NCI-H2196 treated with DMSO at 0.1 percent for 48 hours (cell line): ENCODE data around the gene ZC3H4.

Experiments
- DNase-seq: peaks from one replicate; lab custom pipeline; 2025; ENCODE audit not compliant: unreplicated experiment; lab: John Stamatoyannopoulos, UW

The ZC3H4 gene

GRCh38 chr19:47022541-47023447 is 90.8 kb downstream of the ZC3H4 start:
- DNase-seq, result no peak

GRCh38 chr19:47022140-47022536 is 91.4 kb downstream of the ZC3H4 start:
- DNase-seq, result no peak

DNA sequence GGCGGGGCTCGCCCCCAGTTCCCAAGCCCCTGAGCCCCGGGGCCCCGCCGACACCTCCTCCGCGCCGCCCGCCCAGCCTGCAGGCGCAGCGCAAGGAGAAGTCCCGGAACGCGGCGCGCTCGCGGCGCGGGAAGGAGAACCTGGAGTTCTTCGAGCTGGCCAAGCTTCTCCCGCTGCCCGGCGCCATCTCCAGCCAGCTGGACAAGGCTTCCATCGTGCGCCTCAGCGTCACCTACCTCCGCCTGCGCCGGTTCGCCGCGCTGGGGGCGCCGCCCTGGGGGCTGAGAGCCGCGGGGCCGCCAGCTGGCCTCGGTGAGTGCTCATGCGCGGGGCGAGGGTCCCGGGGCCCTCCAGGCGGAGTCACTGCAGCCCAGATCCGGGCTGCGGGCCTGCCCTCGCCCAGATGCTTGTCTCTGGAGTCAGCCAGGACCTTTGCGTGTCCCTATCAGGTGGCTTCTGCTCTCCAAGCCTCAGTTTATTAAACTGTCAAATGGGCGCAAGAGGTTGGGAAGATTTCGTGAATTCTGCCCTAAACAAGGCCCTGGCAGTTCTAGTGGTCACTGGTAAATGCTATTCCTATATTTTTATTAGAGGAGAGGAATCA is 91.9 kb downstream of the ZC3H4 start:
- no peak for DNase-seq

- no peak for DNase-seq
Observed at GRCh38 chr19:47020992-47021496, 92.5 kb downstream of the ZC3H4 start.

DNA sequence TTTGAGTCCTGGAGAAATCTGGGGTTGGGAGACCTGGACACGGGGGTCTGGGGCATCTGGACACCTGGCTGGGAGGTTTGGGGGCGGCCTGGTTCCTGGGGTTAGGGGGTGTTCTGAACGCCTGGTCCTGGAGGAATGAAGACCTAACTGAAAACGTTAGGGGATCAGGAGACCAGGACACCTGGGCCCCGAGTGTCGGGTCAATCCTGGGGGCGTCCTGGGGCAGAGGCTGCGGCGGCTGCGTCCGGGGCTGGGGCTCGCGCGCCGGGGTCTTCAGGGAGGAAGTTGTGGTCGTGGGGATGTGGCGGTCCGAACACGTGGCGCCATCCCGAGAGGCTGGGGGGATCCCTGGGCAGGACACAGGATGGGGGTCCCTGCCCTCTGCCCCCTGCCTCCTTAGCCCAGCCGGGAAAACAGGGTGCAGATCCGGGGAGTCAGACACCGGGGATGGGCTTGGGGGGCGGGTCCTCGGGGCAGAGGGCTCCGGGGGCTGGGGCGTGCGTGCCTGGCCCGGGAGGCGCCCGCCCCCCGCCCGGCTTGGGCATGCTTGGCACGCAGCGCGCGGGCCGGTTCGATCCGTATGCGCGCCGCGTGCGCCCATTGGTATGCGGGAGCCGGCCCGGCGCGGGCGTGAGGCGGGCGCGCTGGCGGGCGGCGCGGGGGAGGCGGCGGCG is 93.3 kb downstream of the ZC3H4 start:
- DNase-seq, result no peak

GRCh38 chr19:47019431-47020041 is 94.0 kb downstream of the ZC3H4 start, which contains the start of gene NPAS1:
Gene NPAS1, plus strand, starts transcription at chr19:47019837. Its CDS starts 1,211 bp downstream, at chr19:47021048.
- no peak for DNase-seq

DNA sequence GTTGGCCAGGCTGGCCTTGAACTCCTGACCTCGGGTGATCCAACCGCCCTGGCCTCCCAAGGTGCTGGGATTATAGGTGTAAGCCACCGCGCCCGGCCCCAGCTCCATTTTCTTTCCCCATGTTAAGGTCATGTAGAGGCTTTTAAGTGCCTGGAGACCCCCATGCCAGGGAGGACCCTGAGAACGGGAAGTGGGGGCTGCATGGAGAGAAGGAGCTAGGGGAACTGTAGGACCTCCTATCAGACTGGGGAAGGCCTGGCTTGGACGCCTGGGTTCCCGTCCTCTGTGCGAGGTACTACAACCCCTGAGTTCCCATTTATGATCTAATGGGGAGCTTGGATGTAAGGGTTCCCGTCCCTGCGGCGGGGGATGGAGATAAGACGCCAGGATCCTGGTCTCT is 94.7 kb downstream of the ZC3H4 start:
- no peak for DNase-seq
